Thyroid gland (tissue), 4 donors: Measurements from ENCODE around the gene SOCS7. TPM values are rescaled to one million over a fixed set of nuclear protein-coding genes. Genes with fewer than 3 reads are reported as not detected.

ENCODE experiments used
- DNase-seq, 2 donors: peaks; one replicate each; pipeline ENCODE4 v3.0.0-alpha.2; 2019
- H3K27ac ChIP-seq, 3 donors: fragments of 200-600 bp; sonication (generic); 1 replicate in 2 of 3; 2 replicates in 1 of 3; pipeline ENCODE4 v1.5.1; 2016 to 2019; ENCODE audit warnings: mild to moderate bottlenecking in 1 of 3, moderate library complexity in 1 of 3
- H3K27me3 ChIP-seq: fragments of 200-600 bp; sonication (generic); one replicate; pipeline ENCODE4 v1.5.1; 2019
- H3K36me3 ChIP-seq, 2 donors: fragments of 200-600 bp; sonication (generic); one replicate each; pipeline ENCODE4 v1.5.1; 2016 to 2019
- H3K4me1 ChIP-seq, 2 donors: fragments of 200-600 bp; sonication (generic); one replicate each; pipeline ENCODE4 v1.5.1; 2017 to 2019
- H3K4me3 ChIP-seq, 3 donors: fragments of 200-600 bp; sonication (generic); replicated peaks in 1 of 3; 1 replicate in 2 of 3; 2 replicates in 1 of 3; pipeline ENCODE4 v1.5.1; 2016; ENCODE audit warnings: mild to moderate bottlenecking in 1 of 3
- H3K9me3 ChIP-seq: fragments of 200-600 bp; sonication (generic); one replicate; pipeline ENCODE4 v1.5.1; 2017
- POLR2A ChIP-seq, 2 donors: fragments of 450-650 bp; IDR thresholded peaks; one replicate each; pipeline ENCODE4 v1.6.1; 2017; ENCODE audit warnings: antibody characterized with exemption in 2 of 2, mild to moderate bottlenecking in 2 of 2, moderate library complexity in 1 of 2
- WGBS, 2 donors: methylation state at CpG; one replicate each; pipeline ENCODE4 v1.1.5; 2017; 5-methylcytosine and 5-hydroxymethylcytosine counted together
- intact Hi-C: fragments of 100-400 bp; cut with DNase I; formaldehyde crosslinking; loops from one replicate; pipeline ENCODE4 v1.15.1; 2023
- total RNA-seq, 4 donors: library from RNA; depleted of rRNA; stranded (reverse); fragments of >200 nt; gene quantifications; one replicate each; pipeline ENCODE4 v1.2.3, GENCODE V29; 2016
- TF ChIP-seq, protein P1 (sequence below), 6 experiments: fragments of 200-600 bp in 3 of 6; fragments of 450-650 bp in 3 of 6; sonication (generic) in 3 of 6; IDR thresholded peaks; one replicate each; pipeline ENCODE4 v1.5.1; 2016 to 2019; ENCODE audit warnings: antibody characterized with exemption in 6 of 6, mild to moderate bottlenecking in 2 of 6, inconsistent platforms in 1 of 6, moderate library complexity in 1 of 6

Gene SOCS7
- total RNA-seq, 4 donors from 2014 or later = 17.1 to 22.3 (median 20.1) TPM

DNA sequence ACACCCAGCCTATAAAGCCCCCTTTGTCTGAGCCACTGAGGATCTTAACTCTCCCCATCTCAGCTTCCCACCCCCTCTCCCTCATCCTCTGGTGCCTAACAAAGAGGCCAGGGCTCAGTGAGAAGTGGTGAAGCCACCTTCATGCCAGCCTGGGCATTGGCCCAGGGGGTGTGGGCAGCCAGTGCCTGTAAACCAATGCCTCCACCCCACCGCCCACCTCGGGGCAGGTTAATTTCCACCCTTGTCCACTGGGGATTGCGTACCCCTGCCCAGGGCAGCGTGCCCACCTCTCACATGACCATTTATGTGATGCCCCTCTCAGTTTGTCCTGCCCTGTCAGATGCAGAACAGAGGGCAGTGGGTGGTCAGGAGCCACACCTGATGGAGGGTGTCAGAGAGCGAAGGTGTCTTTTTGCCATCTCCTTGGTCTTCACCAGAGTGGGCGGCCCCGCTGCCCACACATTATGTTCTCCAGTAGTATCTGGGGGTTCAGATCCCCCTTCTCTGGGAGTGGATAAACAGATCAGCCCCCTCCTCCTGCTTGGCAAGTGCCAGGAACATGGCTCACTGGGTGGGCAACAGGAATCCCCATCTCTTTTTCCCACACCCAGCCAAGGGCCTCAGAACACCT lies 66.5 kb downstream of the SOCS7 start:
- Histone ChIP-seq H3K4me3 (no peak overlapping the region), H3K27me3 (peaks cover 4% of the 10 kb centered on the region), H3K27ac (no peak overlapping the region), H3K4me1 (peaks cover 0 to 18% of the 10 kb centered on the region in 2 donors), H3K36me3 (no peaks in the 10 kb centered on the region), H3K9me3 (no peaks in the 10 kb centered on the region)
- TF ChIP-seq, protein P1, sequence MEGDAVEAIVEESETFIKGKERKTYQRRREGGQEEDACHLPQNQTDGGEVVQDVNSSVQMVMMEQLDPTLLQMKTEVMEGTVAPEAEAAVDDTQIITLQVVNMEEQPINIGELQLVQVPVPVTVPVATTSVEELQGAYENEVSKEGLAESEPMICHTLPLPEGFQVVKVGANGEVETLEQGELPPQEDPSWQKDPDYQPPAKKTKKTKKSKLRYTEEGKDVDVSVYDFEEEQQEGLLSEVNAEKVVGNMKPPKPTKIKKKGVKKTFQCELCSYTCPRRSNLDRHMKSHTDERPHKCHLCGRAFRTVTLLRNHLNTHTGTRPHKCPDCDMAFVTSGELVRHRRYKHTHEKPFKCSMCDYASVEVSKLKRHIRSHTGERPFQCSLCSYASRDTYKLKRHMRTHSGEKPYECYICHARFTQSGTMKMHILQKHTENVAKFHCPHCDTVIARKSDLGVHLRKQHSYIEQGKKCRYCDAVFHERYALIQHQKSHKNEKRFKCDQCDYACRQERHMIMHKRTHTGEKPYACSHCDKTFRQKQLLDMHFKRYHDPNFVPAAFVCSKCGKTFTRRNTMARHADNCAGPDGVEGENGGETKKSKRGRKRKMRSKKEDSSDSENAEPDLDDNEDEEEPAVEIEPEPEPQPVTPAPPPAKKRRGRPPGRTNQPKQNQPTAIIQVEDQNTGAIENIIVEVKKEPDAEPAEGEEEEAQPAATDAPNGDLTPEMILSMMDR (IDR thresholded peaks at IDR 0.05) = no peak
- TF ChIP-seq POLR2A (IDR thresholded peaks at IDR 0.05) = no peak
- intact Hi-C loops = no loop called here
- 77 to 88% methylated on average over 6 to 7 of the region's 7 CpGs for WGBS, 2 donors
- no peak for DNase-seq

DNA sequence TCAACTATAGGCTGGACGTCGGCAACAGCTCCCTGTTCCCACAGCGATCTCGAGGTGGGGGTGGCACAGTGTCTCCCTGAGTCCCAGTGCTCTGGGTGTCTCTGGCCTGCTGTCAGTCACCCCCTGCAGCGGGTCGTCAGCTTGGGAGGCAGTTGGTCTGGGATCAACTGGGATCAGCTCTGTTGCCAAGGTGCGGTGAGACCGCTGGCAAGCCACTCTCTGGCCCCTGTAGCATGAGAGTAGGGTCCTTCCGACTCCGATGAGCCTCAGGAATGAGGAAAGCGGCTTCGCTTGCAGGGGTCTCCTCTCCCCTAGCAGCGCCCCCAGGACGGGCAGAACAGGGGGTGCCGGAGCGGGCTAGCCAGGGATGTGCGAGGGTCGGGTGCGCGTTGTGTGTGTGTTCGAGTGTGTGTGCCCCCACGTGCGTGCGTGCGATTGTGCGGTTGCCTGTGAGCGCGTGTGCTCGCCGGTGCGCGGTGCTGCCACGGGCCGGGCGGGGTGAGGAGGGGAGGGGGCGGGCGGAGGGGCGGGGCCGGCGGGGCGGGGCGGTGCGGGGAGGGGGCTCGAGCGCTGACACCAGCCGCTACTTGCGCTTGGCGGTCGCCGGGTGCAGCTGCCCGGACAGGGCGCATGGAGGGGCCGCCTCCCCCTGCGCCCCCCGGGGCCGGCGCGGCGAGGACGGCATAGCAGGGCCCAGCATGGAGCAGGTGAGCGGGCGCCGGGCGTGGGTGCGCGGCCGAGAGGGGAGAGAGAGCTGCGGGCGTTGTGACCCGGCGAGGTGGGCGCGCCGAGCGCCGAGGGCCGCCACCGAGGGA lies 67.3 kb downstream of the SOCS7 start:
- Histone ChIP-seq H3K27ac (no peak overlapping the region), H3K36me3 (no peaks in the 10 kb centered on the region), H3K4me3 (peak overlapping the region in 1 of 3 donors; percentile 17), H3K27me3 (peaks cover 4% of the 10 kb centered on the region), H3K9me3 (no peaks in the 10 kb centered on the region), H3K4me1 (peaks cover 0 to 18% of the 10 kb centered on the region in 2 donors)
- TF ChIP-seq, protein P1 (IDR thresholded peaks at IDR 0.05) = no peak
- TF ChIP-seq POLR2A (IDR thresholded peaks at IDR 0.05) = no peak
- no peak for DNase-seq
- intact Hi-C loops = no loop called here
- WGBS, 2 donors = 23 to 45% methylated on average over 4 to 6 of the region's 78 CpGs

DNA sequence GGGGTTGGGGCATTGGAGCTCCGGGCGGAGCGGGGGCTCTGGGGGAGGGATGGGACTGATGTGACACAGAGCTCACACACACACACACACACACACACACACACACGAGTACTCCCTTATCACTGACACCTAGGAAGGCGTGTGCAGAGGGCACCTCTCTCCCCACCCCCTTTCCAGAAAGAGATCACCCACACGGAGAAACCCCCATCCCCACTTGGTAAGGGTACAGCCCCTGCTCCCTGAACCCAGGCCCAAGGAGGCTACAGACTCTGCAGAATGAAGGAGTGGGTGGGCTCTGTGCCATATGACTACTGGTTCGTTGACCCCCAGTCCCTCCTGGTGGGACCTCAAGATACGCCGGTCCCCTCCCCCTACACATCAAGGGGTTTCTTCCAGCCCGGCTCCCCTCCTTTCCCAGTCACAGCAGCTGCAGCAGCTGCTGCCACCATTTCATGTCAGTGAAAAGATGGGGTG lies 67.9 kb downstream of the SOCS7 start:
- peak overlapping the region in 1 of 3 donors; percentile 17 for H3K4me3 ChIP-seq
- intact Hi-C loops = no loop called here
- no peak overlapping the region for H3K27ac ChIP-seq
- H3K27me3 ChIP-seq = peaks cover 4% of the 10 kb centered on the region
- H3K9me3 ChIP-seq = no peaks in the 10 kb centered on the region
- TF ChIP-seq POLR2A (IDR thresholded peaks at IDR 0.05) = no peak
- TF ChIP-seq, protein P1 (IDR thresholded peaks at IDR 0.05) = no peak
- WGBS, 2 donors = 11 to 16% methylated on average over 7 to 8 of the region's 10 CpGs
- H3K4me1 ChIP-seq = peaks cover 0 to 17% of the 10 kb centered on the region in 2 donors
- DNase-seq = no peak
- H3K36me3 ChIP-seq = no peaks in the 10 kb centered on the region

DNA sequence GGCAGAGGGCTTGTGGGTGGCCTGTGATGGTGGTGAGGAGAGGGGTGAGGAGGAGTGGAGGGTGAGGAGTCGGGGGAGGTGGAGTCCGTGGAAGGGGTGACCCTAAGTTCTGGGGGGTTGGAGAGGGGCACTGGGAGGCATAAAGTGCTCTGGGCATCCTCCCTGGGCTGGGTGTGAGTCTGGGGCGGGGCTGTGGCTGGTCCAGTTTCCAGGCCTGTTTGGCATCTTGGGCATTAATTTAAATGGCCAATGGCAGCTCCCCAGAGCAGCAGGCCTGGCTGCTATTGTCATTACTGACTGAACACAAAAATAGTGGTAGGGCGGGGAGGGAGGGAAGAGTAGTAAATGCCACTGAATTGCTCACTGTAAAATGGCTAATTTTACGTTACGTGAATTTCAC lies 68.9 kb downstream of the SOCS7 start:
- Histone ChIP-seq H3K27me3 (peaks cover 4% of the 10 kb centered on the region), H3K27ac (no peak overlapping the region), H3K4me3 (no peak overlapping the region), H3K9me3 (no peaks in the 10 kb centered on the region), H3K4me1 (peaks cover 0 to 11% of the 10 kb centered on the region in 2 donors), H3K36me3 (no peaks in the 10 kb centered on the region)
- no peak for DNase-seq
- TF ChIP-seq, protein P1 (IDR thresholded peaks at IDR 0.05) = no peak
- TF ChIP-seq POLR2A (IDR thresholded peaks at IDR 0.05) = no peak
- intact Hi-C loops = loop anchor here (10.0 kb wide), 2 partner anchors 54 to 164 kb away; no protein-coding TSS in a partner anchor
- WGBS, 2 donors = 83 to 85% methylated on average over 6 of the region's 6 CpGs
